Stimulated activated CD8-positive, alpha-beta memory T cell treated with anti-CD3 and anti-CD28 coated beads, Interleukin-12 subunit alpha, Interleukin-12 subunit beta, amount 100 ng/mL, for 4 hours (primary cell): ENCODE results near the gene FOS.
"Not testable (repeated sequence)": the region's sequence is repeated elsewhere in the genome, so short reads cannot be mapped to it uniquely, and the experiment has no call there.

Experiments used
- DNase-seq: peaks from one replicate; pipeline ENCODE4 v3.0.0-alpha.2; 2020; ENCODE audit warnings: low read depth

Gene FOS

DNA sequence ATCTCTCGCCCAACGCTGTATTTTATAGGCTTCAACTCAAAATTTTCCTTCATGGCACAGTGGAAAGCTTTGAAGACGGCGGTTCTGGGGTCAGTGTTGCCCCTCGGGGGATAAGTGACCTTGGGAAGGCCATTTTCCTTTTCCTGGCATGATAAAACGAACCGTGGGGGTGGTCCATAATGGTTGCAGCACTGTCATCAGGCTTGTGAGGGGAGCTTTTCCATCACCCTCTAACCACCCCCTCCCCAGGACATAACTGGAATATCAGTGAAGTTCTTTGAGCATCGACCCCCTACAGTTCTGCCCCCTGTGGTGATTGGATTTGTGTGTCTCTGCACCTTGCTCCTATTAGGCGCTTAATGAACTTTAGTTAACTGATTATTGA, 16.0 kb downstream of the FOS start:
- no peak for DNase-seq

DNA sequence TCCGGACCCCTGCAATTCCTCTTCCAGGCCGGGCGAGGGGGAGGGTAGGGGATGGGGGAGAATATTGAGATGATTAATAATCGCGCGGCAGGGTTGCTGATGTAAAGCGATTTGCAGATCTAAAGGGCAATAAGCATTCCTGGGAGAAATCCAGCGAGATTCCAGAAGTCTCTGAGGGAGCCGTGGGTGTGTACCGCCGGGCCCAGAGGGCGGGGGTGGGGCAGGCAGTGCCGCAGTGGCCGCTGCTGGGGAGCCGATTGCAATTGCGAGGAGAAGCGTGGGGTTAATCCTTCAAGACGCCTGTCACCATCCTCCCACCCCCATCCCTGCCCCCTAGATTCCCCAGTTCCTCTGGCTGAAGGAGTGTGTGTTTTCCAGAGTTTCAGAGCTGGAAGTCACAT, 16.4 kb downstream of the FOS start:
- DNase-seq, result no peak

- peak; percentile 60 for DNase-seq
Measured at GRCh38 chr14:75295491-75296345, 17.1 kb downstream of the FOS start.

- no peak for DNase-seq
Measured at GRCh38 chr14:75297411-75298040, 18.9 kb downstream of the FOS start.

DNA sequence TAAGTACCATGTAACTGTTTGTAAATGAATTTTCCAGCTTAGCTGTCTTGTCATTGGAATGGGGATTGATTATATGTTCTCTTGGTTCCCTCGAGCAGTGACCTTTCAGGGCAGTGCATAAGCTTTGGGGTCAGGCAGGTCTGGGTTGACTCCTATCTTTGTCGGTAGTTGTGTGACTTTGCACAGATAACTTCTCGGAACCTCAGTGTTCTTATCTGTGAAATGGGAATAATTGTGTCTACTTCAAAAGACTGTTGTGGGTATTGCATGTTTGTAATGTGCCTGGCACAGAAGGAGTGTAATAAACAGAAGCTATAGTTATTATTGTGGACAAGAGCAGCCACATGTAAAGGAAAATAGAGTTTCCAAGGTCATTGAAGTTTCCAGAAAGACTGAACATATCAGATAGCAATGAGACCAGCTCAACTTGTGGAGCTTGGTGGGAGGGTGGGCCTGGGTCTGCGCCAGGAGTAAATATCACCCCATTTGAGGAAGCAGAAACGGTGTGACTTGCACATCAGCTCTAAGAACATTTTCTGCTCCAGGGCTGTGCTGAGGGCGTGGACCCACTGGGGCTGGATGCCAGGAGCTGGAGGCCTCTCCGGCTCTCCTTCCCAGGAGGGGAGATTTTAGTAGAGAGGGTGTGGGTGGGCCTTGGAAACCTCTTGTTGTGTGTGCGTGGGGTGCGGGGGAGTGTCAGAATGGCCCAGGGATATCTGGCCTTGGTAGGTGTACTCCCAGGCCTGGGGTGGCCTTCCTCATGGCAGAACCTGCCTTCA, 19.7 kb downstream of the FOS start:
- DNase-seq, result no peak

GRCh38 chr14:75299059-75299458, 20.4 kb downstream of the FOS start:
- no peak for DNase-seq

DNA sequence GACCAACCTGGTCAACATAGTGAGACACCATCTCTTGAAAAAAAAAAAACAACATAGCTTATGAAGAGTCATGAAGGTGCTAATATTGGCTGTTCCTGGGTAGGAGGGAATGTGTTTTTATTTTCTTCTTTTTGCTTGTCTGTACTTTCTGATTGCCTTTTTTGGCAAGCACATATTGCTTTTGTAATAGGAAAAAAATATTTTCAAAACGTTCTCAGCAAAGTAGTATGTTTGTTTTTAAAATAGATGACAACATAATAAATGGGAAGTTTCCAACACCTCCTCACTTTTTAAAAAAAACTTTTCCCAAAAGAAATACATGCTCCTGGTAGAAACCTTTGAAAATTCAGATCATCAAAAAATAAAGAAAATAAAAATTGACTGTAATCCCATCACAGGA, 20.9 kb downstream of the FOS start:
- no peak for DNase-seq

GRCh38 chr14:75301666-75302325, 23.2 kb downstream of the FOS start:
- DNase-seq, result no peak

- no peak for DNase-seq
Measured at GRCh38 chr14:75303381-75303789, 24.8 kb downstream of the FOS start.

DNA sequence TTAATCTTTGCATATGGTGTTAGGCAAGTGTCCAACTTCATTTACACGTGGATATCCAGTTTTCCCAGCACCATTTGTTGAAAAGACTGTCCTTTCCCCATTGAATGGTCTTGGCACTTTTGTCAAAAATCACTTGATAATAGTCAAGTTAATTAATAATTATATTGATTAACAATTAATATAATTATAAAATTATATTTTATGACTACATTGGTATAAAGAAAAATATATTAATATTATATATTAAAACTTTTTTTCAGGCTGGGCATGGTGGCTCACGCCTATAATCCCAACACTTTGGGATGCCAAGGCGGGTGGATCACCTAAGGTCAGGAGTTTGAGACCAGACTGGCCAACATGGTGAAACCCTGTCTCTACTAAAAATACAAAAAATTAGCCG, 27.8 kb downstream of the FOS start:
- DNase-seq, result not testable (repeated sequence)

DNA sequence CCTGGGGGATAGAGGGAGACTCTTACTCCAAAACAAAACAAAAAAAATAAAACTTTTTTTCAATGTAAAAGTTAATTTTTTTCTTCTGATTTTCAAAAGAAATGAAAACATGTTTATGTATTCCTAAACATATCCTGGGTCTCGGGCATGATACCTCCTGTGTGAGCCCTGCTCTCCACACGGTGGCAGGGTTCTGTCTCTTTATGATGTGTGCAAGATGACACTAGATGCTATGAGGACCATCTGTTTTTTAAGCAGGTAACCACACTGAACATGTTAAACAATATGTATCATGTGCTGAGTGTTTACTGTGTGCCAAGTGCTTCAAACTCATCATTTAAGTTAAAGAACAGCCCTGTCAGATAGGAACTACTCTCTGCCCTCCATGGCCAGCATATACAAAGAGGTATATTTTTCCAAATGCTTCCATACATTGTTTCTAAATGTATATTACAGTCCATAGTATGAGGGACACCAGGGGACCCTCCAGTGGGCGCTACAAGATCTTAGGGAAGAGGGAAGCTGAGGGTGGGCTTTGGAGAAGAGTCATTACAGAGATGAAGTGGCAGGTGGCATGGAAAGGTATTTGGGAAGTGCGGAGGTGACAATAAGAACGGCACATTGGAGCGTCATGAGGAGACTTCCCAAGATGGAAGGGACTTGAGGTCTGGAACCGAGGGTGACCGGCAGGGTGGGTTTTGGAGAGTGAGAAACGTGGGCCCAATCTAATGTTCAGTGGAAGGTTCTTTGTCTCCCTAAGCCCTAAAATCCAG, 28.5 kb downstream of the FOS start:
- no peak for DNase-seq

- no peak for DNase-seq
Measured at GRCh38 chr14:75307700-75308379, 29.2 kb downstream of the FOS start.

GRCh38 chr14:75308991-75309390, 30.4 kb downstream of the FOS start:
- DNase-seq, result not testable (repeated sequence)

DNA sequence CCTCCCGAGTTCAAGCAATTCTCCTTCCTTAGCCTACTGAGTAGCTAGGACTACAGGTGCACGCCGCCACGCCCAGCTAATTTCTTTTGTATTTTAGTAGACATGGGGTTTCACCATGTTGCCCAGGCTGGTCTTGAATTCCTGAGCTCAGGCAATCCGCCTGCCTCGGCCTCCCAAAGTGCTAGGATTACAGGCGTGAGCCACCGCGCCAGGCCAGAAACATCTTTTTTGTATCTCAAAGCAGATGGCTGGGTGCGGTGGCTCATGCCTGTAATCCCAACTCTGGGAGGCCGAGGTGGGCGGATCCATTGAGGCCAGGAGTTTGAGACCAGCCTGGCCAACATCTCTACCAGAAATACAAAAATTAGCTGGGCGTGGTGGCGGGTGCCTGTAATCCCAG, 30.9 kb downstream of the FOS start:
- DNase-seq, result not testable (repeated sequence)

DNA sequence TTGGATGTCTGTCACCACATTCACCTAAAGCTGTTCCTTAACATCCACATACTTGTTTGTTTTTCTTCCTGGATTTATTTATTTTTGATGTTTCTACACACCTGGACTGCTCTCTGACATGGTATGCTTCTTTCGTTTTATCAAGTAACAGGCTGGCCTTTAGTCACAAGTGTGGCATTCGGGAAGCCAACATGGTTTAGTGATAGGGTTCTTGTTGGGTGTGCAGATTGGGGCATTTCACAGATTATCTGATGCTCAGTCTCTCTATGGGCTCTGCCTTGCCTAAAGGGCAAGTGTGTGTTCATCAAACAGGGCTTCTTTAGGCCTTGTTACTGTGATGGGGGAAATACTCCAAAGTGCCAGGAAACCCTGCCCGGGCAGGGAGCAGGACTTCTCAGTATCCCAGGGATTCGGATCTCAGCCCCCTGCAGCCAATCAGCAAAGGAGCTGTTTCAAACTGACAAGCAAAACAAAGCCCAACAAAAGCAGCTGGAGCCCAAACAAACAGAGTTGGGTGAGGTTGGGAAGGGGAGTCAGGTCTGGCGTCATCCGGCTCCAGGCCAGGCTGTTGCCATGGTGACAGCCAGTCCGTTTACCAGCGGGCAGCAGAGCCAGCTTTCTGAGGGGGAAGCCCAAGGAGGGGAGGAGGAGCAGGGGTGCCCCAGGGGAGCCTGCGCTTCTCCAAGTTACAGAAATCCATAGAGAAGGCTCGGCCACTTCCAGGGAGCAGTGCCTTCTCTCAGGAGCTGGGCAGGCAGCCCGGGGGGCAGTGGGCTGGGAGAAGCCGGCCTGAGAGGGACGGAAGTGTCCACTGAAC, 31.9 kb downstream of the FOS start:
- no peak for DNase-seq

DNA sequence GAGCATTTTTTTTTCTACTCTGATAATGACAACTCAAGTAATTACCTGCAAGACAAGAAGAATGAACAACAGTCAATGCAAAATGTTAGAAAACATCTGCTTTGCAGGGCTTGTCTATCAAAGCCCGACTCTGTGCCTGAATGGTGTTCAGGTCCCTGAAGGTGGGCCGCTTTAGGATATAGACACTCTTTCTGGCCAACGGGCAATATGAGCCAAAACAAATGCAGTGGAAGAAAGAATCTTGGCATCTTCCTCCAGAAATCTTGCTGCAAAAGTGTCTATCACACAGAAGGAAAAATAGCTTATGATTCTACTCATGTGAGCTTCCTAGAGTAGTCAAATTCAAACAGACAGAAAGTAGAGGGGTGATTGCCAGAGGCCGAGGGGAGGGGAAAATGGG, 32.7 kb downstream of the FOS start:
- no peak for DNase-seq

DNA sequence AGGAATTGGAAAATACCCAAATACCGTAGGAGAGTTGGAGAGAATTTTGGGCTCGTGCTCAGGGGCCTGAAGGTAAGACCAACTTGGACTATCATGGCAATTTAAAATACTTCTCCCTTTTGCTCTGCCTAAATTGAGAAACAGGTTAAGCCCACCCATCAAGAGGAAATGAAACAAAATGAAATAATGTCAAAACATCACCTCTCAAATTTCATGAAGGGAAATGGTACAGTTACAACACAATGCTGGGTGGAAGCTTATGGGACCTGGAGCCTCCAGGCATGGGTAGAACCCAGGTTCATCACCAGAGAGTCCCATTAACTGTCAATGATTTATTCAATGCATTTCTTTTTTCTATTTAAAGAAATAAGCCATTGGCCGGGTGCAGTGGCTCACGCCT, 33.7 kb downstream of the FOS start:
- DNase-seq, result no peak

- DNase-seq, result no peak
Measured at GRCh38 chr14:75313294-75313693, 34.7 kb downstream of the FOS start.

- no peak for DNase-seq
Measured at GRCh38 chr14:75315144-75315543, 36.5 kb downstream of the FOS start.

GRCh38 chr14:75317148-75317547, 38.5 kb downstream of the FOS start:
- DNase-seq, result no peak
